Measurements from ENCODE around the gene MEIS2.

Gene MEIS2

DNA sequence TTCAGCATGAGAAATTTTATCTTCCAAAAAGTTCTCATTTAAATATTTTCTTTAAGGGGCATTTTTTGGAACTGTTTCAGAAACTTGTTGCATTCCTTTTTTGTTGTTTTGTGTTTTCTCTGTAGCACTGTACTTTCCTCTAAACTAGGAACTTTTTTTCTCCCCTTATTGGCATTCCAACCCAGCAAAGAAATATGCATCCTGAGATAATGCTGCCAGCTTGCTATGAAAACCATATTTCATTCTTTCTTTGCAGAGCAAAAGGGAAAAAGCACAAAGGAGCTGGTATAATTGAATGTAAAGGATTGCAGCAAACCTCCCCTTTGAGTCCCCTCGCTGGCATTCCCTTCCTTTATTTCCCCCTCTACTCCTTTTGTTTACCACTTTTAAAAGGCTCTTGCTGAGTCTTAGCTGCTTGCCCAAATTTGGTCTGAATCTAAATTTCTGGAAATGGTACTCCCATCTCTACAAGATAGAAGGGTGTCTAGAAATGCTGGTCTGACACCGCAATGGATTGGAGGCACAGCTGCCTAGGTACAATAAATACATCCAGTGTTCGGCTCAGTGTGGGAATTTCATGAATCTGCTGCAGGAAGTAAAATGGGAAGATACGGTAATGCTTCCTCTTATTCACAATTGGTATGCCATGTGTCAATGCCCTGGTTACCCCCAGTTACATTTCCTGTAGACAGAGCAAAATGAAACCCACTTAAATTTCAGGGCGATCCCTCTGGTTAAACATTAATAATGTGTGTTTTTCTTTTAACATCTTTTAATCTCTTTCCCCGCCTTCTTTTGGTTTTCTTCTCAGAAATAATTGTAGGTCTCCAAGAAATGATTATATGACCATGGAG, 156.6 kb downstream of the MEIS2 start:
- no peaks in the 10 kb centered on the region for H3K9me3 Mint-ChIP-seq
- no peak overlapping the region for H3K27ac Mint-ChIP-seq
- no peak overlapping the region for H3K4me3 Mint-ChIP-seq
- no peaks in the 10 kb centered on the region for H3K4me1 Mint-ChIP-seq
- peaks cover 23% of the 10 kb centered on the region for H3K27me3 Mint-ChIP-seq
- DNase-seq: no peak
- no peak for ATAC-seq

DNA sequence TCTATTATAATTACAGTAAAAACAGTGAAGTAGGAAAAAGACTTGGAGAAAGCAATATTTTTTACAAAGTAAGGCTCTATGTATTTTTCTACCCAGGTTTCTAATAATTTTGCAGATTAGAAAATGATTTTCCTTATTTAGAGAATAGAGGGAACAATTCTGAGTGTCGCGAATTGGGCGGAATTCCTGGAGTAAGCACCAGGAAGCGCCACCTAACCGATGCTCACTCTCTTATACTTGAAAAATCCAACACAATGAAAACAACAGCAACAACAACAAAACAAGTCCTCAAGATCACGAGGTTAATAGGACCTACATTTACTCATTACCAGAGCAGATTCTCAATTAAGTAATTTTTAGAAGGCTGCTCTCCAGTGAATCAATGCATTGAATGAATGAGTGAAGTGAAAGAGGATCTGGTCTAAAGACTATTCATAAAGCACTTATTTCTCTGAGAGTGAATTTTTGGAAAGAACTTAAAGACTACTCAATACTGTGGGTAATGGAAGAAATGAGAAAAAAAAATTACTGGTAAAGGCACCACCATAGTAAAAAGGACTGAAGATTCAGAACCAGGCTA, 158.0 kb downstream of the MEIS2 start:
- no peak for ATAC-seq
- Mint-ChIP-seq H3K4me3 (no peak overlapping the region), H3K4me1 (no peaks in the 10 kb centered on the region), H3K27me3 (peaks cover 33% of the 10 kb centered on the region), H3K27ac (no peak overlapping the region), H3K9me3 (no peaks in the 10 kb centered on the region)
- no peak for DNase-seq

DNA sequence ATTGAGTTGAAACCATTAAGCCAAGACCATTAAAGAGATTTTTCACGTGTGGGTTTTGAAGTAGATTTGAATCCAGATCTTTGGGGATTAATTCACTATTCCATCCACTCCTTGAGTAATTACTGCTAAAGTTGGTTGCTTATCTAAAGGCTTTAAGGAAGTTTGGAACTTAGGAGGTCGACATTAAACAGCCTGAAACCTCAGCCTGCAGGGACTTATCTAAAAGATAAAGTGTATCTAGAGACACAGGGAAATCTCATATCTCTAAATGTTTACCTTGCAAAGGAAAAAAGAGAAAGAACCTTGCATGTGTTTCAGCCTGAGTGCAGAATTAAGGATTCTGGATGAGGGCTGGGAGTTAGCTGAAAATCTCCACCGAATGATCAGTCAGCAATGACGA, 158.6 kb downstream of the MEIS2 start:
- peaks cover 33% of the 10 kb centered on the region for H3K27me3 Mint-ChIP-seq
- H3K4me1 Mint-ChIP-seq: no peaks in the 10 kb centered on the region
- no peaks in the 10 kb centered on the region for H3K9me3 Mint-ChIP-seq
- no peak overlapping the region for H3K4me3 Mint-ChIP-seq
- no peak overlapping the region for H3K27ac Mint-ChIP-seq
- DNase-seq (no peak), ATAC-seq (no peak)

DNA sequence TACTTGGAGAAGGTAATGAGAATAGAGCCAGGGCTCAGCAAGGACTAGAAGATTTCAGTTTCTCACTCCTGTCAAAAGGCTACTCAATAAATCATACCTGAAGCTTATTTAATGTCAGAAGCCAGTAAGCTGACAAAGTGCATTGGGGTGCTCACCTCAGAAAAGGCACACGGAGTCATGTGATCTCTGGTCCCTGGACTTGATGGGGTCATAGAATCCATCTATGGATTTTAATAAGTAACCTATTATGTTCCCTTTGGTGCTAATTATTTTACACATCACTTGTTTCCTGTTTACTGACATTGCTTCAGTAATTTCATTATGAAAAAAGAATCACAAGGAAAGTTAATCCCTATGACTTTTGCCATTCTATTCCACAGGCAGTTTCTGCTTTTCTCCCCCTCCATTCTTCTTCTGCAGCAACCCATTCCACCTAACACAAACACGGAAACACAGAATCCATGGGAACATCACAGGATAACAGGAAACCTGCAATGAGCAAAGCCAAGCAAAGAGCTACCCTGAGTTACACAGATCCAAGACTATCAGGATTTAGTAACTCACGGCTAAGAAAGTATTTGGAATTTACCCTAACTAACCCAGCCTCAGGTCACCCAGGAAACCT, 159.6 kb downstream of the MEIS2 start:
- no peak for ATAC-seq
- Mint-ChIP-seq H3K27ac (no peak overlapping the region), H3K4me3 (no peak overlapping the region)

DNA sequence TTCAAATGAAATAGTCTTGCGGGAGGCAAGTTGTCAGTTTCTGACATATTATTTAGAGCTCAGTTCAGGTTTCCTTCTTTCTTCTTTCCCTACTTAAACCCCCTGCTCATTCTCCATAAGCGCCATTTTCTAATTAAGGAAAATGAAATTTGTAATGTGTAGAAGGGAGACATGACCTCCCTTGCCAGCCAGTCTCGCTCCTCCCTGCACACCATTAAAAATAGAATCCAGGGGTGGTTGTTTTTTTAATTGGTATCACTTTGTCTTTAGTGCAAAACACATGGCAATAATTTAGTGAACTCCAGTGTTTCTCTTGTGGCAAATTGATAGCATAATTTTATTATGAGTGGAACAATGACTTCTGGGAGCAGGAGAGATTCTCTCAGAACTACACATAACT, 160.1 kb downstream of the MEIS2 start:
- Mint-ChIP-seq H3K4me3 (no peak overlapping the region), H3K4me1 (no peaks in the 10 kb centered on the region), H3K27ac (no peak overlapping the region), H3K9me3 (no peaks in the 10 kb centered on the region), H3K27me3 (peaks cover 30% of the 10 kb centered on the region)
- no peak for DNase-seq
- ATAC-seq: no peak

More for the DNA sequence above, 159.6 kb downstream of the MEIS2 start:
- Mint-ChIP-seq H3K4me1 (no peaks in the 10 kb centered on the region), H3K9me3 (no peaks in the 10 kb centered on the region), H3K27me3 (peaks cover 33% of the 10 kb centered on the region)
- no peak for DNase-seq

DNA sequence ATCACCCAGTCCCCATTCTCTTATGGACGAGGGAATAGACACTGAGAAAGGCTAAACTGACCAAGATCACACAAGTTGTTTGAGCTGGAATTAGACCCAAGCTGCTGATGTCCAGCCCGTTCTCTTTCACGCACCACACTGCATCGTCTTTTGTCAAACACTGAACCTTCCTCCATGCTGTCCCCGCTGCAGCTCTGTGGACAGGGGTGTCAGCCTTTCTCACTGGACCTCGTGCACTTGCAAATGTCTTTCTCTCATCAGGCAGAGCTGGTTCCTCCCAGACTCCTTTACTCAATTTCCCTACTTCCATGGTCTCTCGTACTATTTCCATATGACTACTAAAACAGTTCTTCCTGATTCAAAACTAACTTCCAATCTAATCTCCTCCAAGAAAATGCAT, 161.6 kb downstream of the MEIS2 start:
- DNase-seq (no peak), ATAC-seq (no peak)
- Mint-ChIP-seq H3K27ac (no peak overlapping the region), H3K9me3 (no peaks in the 10 kb centered on the region), H3K27me3 (peaks cover 17% of the 10 kb centered on the region), H3K4me3 (no peak overlapping the region), H3K4me1 (no peaks in the 10 kb centered on the region)

DNA sequence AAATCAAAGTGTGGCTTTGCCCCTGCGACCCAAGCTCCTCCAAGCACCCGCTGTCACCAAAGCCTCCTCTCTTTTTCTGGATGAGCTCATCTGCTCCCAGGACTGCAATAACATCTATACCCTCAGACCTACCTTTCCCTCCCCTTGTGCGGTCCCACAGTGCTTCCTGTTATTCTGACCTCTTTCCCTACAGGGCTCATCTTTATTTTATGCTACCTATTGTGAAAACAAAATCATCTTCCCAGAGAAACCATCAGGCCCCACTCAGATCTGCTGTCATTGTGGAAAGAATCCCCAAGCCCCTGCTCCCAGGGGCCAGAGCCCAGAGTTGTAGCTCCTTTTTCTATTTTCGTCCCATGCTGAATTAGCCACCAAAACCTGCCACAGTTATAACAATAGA, 162.2 kb downstream of the MEIS2 start:
- Mint-ChIP-seq H3K4me3 (no peak overlapping the region), H3K9me3 (no peaks in the 10 kb centered on the region), H3K27ac (no peak overlapping the region), H3K27me3 (peaks cover 17% of the 10 kb centered on the region), H3K4me1 (no peaks in the 10 kb centered on the region)
- ATAC-seq (no peak), DNase-seq (no peak)

DNA sequence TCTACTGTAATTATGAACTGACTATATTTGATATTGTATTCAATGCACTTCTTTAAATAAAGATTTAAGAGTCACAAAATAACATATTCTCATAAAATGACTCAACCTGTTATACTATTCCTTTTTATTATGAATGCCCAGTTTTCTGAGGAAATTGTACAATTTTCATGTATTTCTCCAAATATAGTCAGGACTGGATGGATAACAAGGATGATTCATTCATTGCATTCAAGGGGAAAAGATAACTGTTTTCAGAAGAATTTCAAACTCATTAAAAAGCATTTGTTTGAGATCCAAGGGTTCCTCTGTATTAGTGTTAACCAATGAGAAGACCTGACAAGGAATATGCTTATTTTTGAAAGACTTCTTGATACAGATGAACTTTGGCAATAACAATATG, 163.7 kb downstream of the MEIS2 start:
- no peak for DNase-seq
- no peak overlapping the region for H3K27ac Mint-ChIP-seq

DNA sequence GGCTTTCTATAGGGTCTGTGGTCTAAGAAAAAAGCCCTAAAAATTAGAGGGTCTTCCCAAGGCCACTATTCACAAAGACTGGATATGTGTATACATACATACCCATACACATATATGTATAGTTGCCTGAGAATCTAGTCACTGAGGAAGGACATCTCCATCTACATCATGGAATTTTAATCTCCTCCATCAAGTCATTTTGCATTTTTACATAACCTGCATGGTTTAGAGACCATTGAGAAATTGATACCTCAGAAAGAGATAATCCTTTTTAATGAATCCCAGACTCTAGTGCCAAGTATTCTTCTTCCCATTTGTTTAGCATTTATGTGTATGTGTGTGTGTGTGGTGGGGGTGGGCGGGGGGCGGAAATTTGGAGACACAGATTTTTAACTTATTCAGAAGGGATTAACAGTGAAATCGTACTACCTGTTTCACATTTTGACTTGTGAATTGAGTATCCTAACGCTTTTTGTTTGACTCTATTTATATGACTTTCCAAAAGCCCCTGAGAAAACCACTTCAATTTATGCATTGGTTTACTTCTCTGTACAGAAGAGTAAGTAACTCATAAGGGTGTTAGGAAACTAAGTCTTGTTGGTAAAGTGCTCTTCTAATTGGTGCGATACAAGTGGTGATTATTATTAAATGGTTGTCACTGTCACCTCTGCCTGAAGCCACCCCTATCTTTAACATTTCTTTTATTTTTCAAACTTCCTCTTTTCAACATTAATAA, 166.9 kb downstream of the MEIS2 start:
- Mint-ChIP-seq H3K4me1 (no peaks in the 10 kb centered on the region), H3K27ac (no peak overlapping the region), H3K4me3 (no peak overlapping the region), H3K9me3 (no peaks in the 10 kb centered on the region), H3K27me3 (peaks cover 7% of the 10 kb centered on the region)
- no peak for ATAC-seq
- no peak for DNase-seq

More for the DNA sequence above, 163.7 kb downstream of the MEIS2 start:
- Mint-ChIP-seq H3K9me3 (no peaks in the 10 kb centered on the region), H3K4me3 (no peak overlapping the region), H3K27me3 (peaks cover 17% of the 10 kb centered on the region), H3K4me1 (no peaks in the 10 kb centered on the region)
- no peak for ATAC-seq

DNA sequence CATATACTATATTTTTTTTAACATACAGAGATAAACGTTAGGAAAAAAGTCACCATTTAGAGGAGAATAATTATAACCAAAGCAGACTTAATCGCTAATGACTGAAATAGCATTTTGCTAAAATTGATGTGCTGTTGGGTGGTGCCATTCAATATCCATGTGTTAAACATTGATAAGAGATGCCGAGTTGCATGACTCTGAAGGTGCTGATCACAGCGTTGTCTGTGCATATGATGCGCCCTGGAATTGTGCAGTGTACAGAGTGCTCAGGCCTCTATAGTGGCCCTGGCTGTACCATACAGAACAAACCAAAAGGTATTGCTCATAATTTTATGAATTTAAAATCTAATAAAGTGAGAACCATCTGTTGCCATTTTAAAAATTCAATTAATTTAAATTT, 168.3 kb downstream of the MEIS2 start:
- DNase-seq (no peak), ATAC-seq (no peak)
- Mint-ChIP-seq H3K4me3 (no peak overlapping the region), H3K27me3 (peaks cover 4% of the 10 kb centered on the region), H3K27ac (no peak overlapping the region), H3K4me1 (no peaks in the 10 kb centered on the region), H3K9me3 (no peaks in the 10 kb centered on the region)

DNA sequence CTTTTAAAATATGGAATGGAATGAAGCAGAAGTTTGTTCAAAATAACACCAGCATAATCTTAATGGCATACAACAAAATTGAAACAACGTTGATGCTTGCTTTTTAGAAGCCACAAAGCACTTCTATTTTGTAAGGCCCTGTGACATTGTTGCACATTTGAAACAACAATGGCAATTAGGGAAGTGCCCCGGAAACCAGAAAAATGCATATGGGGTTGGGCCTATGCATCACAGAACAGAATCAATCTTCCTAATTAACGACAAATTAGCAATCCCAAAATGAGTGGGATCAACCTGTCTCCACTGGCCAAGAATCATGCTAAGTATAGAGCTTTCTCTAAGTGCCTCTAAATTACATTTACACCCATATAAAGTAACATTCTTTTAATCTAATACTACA, 168.9 kb downstream of the MEIS2 start:
- Mint-ChIP-seq H3K4me1 (no peaks in the 10 kb centered on the region), H3K27ac (no peak overlapping the region), H3K4me3 (no peak overlapping the region), H3K9me3 (no peaks in the 10 kb centered on the region), H3K27me3 (peaks cover 9% of the 10 kb centered on the region)
- ATAC-seq (no peak), DNase-seq (no peak)

DNA sequence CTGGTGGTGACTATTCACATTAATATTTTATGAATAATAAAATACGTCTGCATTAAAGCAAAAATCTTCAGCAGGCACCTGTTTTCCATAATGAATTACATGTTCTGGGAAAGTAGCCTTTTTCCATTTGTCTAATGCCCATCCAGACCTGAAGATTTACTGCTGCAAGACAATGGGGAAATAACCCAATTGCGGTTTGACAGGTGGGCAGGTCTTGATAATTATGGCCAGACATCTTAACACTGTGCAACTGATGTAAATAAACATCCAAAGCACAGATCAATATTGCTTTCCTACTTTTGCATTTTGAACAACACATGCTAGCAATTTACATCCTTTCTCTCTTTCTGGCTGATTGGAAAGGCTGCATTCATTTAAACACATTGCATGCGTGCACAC, 173.9 kb downstream of the MEIS2 start:
- Mint-ChIP-seq H3K27me3 (peaks cover 9% of the 10 kb centered on the region), H3K27ac (no peak overlapping the region), H3K4me1 (no peaks in the 10 kb centered on the region), H3K4me3 (no peak overlapping the region), H3K9me3 (no peaks in the 10 kb centered on the region)
- DNase-seq (no peak), ATAC-seq (no peak)

DNA sequence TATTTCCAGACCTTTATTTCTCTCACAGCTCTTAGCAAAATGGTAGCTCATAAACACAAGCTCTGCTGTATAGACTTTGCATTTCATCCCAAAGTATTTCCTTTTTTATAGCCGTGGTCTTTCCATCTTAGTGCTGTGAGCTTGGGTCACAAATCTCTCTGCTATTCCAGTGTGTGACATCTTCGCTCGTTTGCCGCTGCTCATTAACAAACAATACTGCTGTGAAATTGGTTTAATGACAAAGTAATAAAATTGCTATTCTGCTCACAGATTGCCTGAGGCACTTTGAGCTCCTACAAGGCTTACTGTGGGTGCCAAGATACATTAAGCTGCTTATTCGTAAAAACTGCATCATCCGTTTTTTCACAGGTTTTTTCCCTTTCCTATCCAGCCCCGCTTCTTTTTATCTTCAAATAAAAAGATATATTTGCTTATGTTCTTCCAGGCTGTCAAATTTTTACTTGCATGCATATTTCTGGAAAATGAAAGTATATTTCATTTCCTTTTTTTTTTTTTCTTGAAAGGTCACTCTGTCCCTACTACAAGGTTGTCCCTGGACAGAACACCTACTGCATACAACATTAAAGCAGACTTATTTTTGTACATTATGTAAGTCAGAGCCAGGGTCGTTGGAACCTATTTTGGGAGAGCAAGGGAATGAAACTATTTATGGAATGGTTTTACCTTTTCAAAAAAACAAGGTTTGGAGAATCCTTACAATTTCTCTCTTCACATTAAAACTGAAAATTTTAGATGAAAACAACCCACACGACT, 174.5 kb downstream of the MEIS2 start:
- H3K4me3 Mint-ChIP-seq: no peak overlapping the region
- no peak overlapping the region for H3K27ac Mint-ChIP-seq
- no peaks in the 10 kb centered on the region for H3K9me3 Mint-ChIP-seq
- H3K27me3 Mint-ChIP-seq: peaks cover 9% of the 10 kb centered on the region
- no peak for DNase-seq
- ATAC-seq: no peak
- H3K4me1 Mint-ChIP-seq: no peaks in the 10 kb centered on the region

DNA sequence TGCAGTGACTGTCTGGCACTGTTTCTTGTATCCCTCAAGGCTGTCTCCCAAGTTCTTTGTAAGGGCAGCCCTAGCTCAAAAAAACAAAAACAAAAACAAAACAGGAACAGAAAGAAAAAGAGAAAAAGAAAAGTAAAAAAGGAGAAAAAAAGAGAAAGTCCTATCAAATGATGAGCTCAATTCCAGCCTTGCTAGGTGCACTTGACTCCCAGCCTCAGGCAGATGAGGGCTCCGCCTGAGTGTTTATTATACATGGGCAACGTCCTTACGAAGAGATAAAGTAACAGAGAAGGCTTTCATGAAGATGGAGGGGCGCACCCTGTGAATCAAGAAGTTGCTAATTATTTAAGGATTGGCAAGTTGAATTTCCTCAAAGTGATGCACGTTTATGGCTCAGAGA, 175.3 kb downstream of the MEIS2 start:
- H3K4me3 Mint-ChIP-seq: no peak overlapping the region
- H3K4me1 Mint-ChIP-seq: no peaks in the 10 kb centered on the region
- DNase-seq (no peak), ATAC-seq (no peak)
- H3K27ac Mint-ChIP-seq: no peak overlapping the region
- H3K27me3 Mint-ChIP-seq: peaks cover 9% of the 10 kb centered on the region
- H3K9me3 Mint-ChIP-seq: no peaks in the 10 kb centered on the region

DNA sequence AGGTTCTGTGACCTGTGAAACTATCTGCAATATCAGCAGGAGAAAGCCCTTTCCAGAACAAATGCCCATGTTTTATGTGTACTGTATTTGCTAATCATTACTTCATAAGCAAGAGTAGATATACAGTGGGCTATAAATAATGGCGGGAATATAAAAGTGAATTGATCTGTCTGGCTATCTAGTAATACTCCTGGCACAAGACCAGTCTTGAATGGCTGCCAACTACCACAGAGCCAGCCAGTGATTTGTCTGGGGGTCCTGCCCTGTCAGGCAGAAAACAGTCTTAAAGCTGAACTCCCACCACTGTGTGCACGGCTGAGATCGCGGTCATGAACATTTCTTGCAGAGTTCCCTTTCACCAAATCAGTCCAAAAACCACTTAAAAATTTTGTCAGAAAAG, 176.3 kb downstream of the MEIS2 start:
- no peaks in the 10 kb centered on the region for H3K9me3 Mint-ChIP-seq
- no peak overlapping the region for H3K27ac Mint-ChIP-seq
- no peaks in the 10 kb centered on the region for H3K4me1 Mint-ChIP-seq
- no peak overlapping the region for H3K4me3 Mint-ChIP-seq
- ATAC-seq: no peak
- DNase-seq: no peak
- peaks cover 9% of the 10 kb centered on the region for H3K27me3 Mint-ChIP-seq

Measured in stimulated activated naive CD8-positive, alpha-beta T cell treated with anti-CD3 and anti-CD28 coated beads, Interleukin-15, amount 100 ng/mL, for 72 hours (primary cell).